GM19193 (cell line): ENCODE results near the gene ERFL.

Experiments
- POLR2A ChIP-seq: IDR thresholded peaks from 4 replicates; pipeline ENCODE4 v1.6.1; 2011; ENCODE audit not compliant: insufficient read depth, insufficient read length; ENCODE audit errors: extremely low read depth

Gene ERFL

DNA sequence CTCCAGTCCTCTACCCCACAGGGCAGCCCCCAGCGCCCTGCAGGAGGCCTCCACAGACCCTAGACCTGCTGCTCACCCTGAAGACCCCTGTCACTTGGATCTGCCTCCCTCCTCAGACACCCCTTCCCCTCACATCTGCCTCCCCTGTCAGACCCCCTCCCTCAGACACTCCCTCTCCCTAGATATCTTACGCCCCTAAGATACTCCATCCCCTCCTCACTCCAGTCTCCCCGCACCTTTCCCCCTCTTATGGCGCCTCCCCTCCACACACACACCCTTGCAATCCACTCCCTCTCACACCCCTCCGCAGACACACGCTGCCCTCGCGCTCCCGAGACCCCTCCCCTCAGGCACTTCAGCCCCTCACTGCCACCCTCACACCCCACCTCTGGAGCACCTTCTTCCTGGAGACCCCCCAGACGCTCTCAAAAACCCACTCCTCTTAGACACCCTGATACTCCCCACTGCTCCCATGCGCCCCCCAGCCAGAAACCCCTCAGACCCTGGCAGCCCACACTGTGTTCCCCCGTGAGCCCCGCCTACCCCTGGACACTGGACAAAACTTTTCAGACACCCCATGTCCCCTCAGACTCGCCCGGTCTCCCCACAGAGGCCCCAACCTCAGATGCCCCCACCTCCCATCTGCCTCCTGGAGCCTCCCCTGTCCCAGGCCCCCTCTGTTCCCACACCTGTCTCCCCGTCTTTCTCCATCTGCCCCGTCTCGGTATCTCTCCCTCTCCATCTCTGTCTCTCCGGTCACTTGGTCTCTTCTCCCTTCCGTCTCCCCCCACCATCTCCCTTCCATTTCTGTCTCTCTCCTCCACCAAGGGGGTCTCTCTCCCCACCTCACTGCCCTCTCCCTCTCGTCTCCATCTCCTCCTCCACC is 14.5 kb downstream of the ERFL start:
- TF ChIP-seq POLR2A = no peak

GRCh38 chr19:41912899-41913537 is 15.2 kb downstream of the ERFL start:
- TF ChIP-seq POLR2A = no peak

GRCh38 chr19:41911889-41912731 is 16.1 kb downstream of the ERFL start:
- no peak for TF ChIP-seq POLR2A

DNA sequence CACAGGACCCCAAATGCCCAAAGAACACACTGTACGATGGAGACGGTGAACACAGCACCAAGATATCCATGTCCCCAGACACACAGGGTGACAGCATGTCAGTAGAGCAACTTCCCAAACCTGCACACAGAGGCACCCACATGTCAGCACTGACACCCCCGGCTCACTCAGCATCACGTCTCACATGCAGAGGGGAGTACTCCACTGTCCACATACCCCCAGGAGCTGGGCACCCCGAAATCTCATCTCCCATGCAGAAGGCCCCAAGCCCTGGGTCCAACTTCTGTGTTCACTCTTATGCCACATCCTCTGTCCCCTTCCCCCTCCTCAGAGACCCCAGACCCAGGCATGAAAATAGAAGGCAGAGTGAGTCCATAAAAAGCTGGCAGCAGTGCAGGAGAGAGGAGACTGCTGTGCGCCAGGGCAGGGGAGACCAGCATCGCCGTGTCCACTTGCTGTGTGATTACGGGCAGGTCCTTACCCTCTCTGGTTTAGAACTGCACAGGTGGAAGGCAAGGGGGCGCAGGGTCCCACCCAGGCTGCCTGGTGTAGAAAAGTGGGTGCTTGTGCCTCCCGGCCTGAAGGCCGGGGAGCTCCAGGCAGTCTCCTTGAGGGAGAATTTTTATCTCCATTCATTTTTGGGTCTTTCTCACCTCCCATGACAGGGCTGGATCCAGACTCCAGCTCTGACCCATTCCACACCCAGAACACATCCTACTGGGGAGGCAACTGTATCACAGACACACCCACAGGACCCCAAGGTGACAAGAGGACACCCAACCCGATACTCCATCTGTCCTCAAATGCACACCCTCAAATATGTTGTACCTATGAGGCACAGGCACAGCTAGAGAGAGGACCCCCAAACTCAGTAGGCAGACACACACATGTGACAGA is 17.0 kb downstream of the ERFL start:
- no peak for TF ChIP-seq POLR2A

DNA sequence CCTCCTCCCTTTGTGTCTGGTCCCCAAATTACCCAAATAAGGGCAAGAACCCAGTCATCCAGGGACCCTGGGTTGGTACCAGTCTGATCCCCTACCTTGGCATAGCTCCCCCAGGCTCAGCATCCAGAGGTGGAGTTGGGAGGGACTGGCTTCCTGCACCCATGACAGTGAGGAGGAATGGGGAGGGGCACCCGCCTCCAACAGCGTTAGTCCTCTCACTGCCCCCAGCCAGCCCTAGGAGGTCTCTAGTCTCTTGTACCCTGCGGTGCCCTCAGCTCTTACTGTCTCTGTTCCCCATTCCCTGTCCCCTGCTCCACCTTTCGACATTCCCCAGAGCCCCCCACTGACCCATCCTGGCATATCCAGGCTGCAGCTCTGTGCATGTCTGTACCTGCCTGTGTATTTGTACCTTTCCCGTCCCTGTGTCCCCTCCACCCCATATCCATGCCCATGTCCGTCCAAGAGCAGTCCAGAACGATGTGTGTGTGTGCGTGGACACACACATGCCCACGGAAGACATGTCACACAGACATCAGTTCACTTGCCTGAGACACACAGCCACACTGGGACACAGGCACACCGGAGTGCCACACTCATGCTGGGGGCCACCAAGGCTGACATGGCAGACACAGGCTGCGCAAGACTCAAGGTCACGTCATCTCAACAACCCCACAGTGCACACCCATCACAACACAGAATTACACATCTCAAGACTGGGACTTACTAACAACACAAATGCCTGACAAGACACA is 17.8 kb downstream of the ERFL start:
- no peak for TF ChIP-seq POLR2A

DNA sequence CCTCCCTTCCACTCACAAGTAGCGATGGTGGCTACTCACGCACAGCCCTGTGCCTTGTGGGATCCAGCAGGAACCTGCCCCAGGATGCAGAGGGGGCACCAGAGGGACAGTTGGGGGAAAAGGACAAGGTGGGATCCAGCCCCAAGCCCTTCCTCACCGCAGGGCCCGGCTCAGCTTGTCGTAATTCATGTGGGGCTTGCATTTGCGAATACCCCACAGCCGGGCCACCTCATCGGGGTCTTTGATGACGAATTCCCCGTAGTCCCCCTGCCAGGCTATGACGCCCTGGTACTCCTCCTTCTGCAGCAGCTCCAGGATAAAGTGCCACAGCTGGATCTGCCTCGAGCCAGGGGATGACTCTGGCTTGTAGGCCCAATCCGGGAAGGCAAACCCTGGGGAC is 18.5 kb downstream of the ERFL start:
- no peak for TF ChIP-seq POLR2A

DNA sequence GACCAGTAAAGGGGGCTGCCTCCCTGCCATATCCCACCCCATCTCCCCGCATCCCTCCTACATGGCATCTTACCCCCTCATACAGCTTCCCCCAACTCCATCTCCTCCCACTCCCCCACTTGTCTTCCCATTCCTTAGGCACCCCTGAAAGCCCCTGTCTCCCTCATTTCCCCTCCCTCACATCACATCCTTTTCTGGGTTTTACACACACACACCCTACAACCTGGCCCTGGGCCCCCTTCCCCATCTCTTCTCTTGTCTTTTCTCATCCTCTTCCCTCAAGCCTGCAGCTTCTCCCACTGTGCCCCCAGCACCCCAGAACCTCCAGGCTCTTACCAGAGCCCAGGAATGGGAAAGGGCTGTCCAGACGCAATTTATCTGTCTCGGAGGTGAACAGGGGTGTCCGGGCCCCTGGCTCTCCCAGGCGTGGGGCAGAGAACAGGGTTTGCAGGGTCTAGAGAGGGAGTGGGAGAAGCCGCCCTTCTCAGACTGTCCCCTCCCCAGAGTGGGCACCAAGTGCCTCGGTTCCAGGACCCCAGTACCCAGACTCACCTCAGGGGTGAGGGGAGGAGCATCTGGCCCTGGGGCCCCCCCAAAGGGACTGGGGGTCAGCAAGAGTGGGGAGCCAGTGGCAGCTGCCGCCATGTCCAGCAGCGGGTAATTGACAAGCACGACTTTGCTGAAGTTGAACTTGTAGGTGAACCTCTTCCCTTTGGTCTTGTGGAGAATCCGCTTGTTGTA is 19.4 kb downstream of the ERFL start:
- TF ChIP-seq POLR2A = no peak

DNA sequence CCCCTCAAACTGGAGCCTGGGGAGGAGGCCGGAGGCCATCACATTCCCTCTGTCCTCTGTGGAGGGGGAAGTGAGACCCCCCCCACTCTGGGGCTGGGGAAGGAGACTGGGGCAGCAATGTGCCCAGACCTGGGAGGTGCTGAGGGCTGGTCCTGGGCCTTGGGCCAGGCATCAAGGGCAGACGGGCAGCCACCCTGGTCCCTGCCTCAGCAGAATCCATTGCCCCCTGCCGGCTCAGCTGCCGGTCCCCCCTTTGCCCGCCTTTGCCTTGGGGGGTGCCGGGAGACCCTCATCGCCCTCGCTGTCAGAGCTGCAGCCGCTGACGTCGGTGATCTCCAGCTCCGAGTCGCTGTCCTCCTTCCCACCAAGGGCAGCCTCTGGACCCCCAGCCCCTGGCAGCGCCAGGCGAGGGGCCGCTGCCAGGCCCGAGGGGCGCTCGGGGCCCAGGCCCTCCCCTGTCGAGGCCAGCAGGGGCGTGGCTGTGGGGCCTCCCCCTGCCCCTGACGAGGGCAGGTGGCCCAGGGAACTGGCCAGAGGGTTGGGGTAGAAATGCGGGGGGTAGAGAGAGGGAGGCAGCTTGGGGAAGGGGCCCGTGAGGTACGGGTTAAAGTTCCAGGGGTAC is 20.1 kb downstream of the ERFL start:
- no peak for TF ChIP-seq POLR2A

GRCh38 chr19:41906916-41907680 is 21.2 kb downstream of the ERFL start:
- TF ChIP-seq POLR2A = no peak

DNA sequence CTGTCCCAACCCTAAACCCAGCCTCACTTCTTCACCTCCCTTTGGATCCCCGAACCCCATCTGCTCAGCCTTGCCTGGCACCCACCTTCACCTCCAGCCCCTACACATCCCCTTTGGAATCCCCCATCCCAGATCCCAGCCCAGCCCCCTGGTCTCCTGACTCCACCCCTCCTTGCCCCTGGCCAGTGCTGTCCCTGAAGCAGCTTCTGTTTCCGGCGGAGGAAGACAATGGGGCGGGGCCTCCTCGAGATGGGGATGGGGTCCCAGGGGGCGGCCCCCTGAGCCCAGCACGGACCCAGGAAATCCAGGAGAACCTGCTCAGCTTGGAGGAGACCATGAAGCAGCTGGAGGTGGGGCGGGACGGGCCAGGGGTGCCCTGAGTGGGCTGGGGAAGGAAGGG is 22.0 kb downstream of the ERFL start:
- TF ChIP-seq POLR2A = no peak

- no peak for TF ChIP-seq POLR2A
Measured at GRCh38 chr19:41905273-41906002, 22.8 kb downstream of the ERFL start.
